HEK293T (cell line): Measurements from ENCODE around the gene RASA3.
A peak's percentile ranks its signal among the peaks of the same experiment; 100 is the strongest.

ENCODE experiments used
- CTCF ChIA-PET: fragments of 350-600 bp; formaldehyde crosslinking; extraction: SDS; loops from one replicate; lab custom pipeline; 2021; ENCODE audit warnings: antibody characterized with exemption, inconsistent platforms; lab: Yijun Ruan, JAX
- POLR2A ChIA-PET: fragments of 350-600 bp; formaldehyde crosslinking; extraction: SDS; loops from one replicate; lab custom pipeline; 2020; ENCODE audit warnings: antibody characterized with exemption, inconsistent platforms; lab: Yijun Ruan, JAX
- DNase-seq: peaks from one replicate; pipeline ENCODE4 v3.0.0; 2012; ENCODE audit warnings: mixed read lengths; ENCODE audit errors: extremely low spot score
- ARNT ChIP-seq: fragments of 450-650 bp; IDR thresholded peaks from 2 replicates; pipeline ENCODE4 v1.6.1; 2017; ENCODE audit warnings: mild to moderate bottlenecking
- BHLHE40 ChIP-seq: fragments of 450-650 bp; IDR thresholded peaks from 2 replicates; pipeline ENCODE4 v1.6.1; 2016; ENCODE audit warnings: mild to moderate bottlenecking, moderate library complexity, borderline replicate concordance
- CTBP1 ChIP-seq: fragments of 450-650 bp; IDR thresholded peaks from 2 replicates; pipeline ENCODE4 v1.6.1; 2016; ENCODE audit warnings: borderline replicate concordance
- ELF4 ChIP-seq: fragments of 450-650 bp; IDR thresholded peaks from 2 replicates; pipeline ENCODE4 v1.6.1; 2017; ENCODE audit warnings: antibody characterized with exemption
- FOXA1 ChIP-seq: fragments of 450-650 bp; IDR thresholded peaks from 2 replicates; pipeline ENCODE4 v1.6.1; 2016; ENCODE audit warnings: mild to moderate bottlenecking
- FOXK2 ChIP-seq: fragments of 450-650 bp; IDR thresholded peaks from 2 replicates; pipeline ENCODE4 v1.6.1; 2016; ENCODE audit warnings: mild to moderate bottlenecking
- FOXM1 ChIP-seq: fragments of 450-650 bp; IDR thresholded peaks from 2 replicates; pipeline ENCODE4 v1.6.1; 2017; ENCODE audit warnings: mild to moderate bottlenecking, borderline replicate concordance
- HDGF ChIP-seq: fragments of 450-650 bp; IDR thresholded peaks from 2 replicates; pipeline ENCODE4 v1.6.1; 2017; ENCODE audit warnings: antibody characterized with exemption, borderline replicate concordance
- L3MBTL2 ChIP-seq: fragments of 450-650 bp; conservative IDR thresholded peaks from 2 replicates; pipeline ENCODE4 v1.6.1; 2016; ENCODE audit warnings: mild to moderate bottlenecking
- LEF1 ChIP-seq: fragments of 450-650 bp; IDR thresholded peaks from 2 replicates; pipeline ENCODE4 v1.6.1; 2017; ENCODE audit warnings: mild to moderate bottlenecking, borderline replicate concordance
- NFRKB ChIP-seq: fragments of 450-650 bp; IDR thresholded peaks from 2 replicates; pipeline ENCODE4 v1.6.1; 2016; ENCODE audit warnings: mild to moderate bottlenecking, moderate library complexity
- SP1 ChIP-seq: fragments of 450-650 bp; IDR thresholded peaks from 2 replicates; pipeline ENCODE4 v1.6.1; 2017
- SUZ12 ChIP-seq: fragments of 450-650 bp; IDR thresholded peaks from 2 replicates; pipeline ENCODE4 v1.6.1; 2016; ENCODE audit warnings: mild to moderate bottlenecking
- TARDBP ChIP-seq: fragments of 450-650 bp; IDR thresholded peaks from 2 replicates; pipeline ENCODE4 v1.6.1; 2016
- ZNF384 ChIP-seq: fragments of 450-650 bp; IDR thresholded peaks from 2 replicates; pipeline ENCODE4 v1.6.1; 2016
- TF ChIP-seq, protein P1 (sequence below): fragments of 450-650 bp; IDR thresholded peaks from 2 replicates; pipeline ENCODE4 v1.6.1; 2016

Gene RASA3

DNA sequence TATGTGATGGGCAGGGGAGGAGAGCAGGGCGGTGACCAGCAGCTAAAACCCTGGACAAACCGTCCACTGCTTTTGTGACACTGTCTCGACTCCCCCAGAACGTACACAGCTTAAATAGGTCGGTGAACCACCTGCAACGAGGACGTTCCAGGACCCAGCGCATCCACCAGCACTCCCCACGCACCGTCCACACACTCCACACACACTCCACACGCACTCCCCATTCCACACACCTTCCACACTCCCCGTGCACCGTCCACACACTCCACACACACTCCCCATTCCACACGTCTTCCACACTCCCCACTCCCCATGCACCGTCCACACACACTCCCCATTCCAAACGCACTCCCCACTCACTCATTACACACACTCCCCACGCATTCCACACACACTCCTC lies 120.3 kb downstream of the RASA3 start:
- 0 out of 2 replicates have a peak, but pooled peaks have one; percentile 27 for TF ChIP-seq TARDBP
- no peak for TF ChIP-seq NFRKB
- no peak for TF ChIP-seq L3MBTL2
- no peak for TF ChIP-seq BHLHE40
- TF ChIP-seq ZNF384: no peak
- no peak for TF ChIP-seq ELF4
- ChIA-PET CTCF (no interaction called here), POLR2A (no interaction called here)
- DNase-seq: no peak

DNA sequence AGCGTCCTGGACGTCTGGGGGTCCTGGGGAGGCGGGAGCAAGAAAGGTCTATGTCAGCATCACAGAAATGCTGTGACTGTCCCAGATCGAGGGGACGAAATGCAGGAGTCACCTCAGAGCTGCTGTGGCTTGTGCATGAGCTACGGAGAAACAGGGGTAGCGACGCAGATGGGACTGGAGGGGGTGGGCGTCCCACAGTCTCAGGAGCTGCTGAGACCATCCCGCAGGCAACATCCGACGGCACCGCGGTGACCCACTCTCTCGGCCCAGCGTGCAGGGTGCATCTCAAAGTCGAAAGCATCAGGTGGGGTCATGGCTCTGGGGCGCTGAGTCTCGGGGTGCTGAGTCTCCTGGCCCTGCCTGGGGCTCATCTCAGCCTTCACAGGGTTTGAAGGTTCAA lies 121.2 kb downstream of the RASA3 start:
- no peak for DNase-seq
- ChIA-PET POLR2A (no interaction called here), CTCF (no interaction called here)
- TF ChIP-seq SP1: no peak

DNA sequence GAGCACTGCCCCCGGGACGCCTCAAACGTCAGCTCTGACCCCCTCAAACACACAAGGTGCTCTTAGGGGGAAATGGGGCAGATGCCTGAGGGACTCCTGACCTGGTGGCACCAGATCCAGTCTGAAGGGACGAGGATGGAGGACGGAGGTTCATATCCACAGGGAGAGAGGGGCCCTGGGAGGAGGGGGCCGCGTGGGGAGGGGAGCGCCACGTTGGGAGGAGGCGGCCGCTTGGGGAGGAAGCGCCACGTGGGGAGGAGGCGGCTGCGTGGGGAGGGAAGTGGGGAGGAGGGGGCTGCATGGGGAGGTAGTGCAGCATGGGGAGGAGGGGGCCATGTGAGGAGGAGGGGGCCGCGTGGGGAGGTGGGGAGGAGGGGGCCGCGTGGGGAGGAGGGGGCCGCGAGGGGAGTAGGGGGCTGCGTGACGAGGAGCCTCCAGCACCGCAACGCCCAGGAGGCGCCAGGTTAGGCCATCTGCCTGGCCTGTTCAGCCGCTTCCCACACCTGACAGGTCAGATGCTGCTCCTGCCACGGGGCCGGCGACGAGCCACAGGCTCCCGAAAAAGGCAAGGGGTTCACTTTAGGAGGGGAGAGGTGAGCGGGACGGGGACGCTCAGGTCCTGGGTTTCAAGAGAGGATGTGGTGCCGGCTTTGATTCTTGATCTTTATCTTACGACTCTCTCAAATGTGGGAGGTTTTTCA lies 121.9 kb downstream of the RASA3 start:
- CTCF ChIA-PET: no interaction called here
- POLR2A ChIA-PET: no interaction called here
- no peak for TF ChIP-seq SP1
- TF ChIP-seq BHLHE40: no peak
- no peak for TF ChIP-seq FOXA1
- TF ChIP-seq TARDBP: no peak
- no peak for TF ChIP-seq ZNF384
- TF ChIP-seq, protein P1, sequence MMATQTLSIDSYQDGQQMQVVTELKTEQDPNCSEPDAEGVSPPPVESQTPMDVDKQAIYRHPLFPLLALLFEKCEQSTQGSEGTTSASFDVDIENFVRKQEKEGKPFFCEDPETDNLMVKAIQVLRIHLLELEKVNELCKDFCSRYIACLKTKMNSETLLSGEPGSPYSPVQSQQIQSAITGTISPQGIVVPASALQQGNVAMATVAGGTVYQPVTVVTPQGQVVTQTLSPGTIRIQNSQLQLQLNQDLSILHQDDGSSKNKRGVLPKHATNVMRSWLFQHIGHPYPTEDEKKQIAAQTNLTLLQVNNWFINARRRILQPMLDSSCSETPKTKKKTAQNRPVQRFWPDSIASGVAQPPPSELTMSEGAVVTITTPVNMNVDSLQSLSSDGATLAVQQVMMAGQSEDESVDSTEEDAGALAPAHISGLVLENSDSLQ: no peak
- TF ChIP-seq FOXM1: no peak
- TF ChIP-seq CTBP1: no peak
- TF ChIP-seq LEF1: no peak
- TF ChIP-seq NFRKB: no peak
- TF ChIP-seq ELF4: no peak
- no peak for TF ChIP-seq L3MBTL2
- TF ChIP-seq HDGF: no peak
- no peak for TF ChIP-seq FOXK2
- TF ChIP-seq ARNT: no peak
- TF ChIP-seq SUZ12: no peak
- DNase-seq: no peak

DNA sequence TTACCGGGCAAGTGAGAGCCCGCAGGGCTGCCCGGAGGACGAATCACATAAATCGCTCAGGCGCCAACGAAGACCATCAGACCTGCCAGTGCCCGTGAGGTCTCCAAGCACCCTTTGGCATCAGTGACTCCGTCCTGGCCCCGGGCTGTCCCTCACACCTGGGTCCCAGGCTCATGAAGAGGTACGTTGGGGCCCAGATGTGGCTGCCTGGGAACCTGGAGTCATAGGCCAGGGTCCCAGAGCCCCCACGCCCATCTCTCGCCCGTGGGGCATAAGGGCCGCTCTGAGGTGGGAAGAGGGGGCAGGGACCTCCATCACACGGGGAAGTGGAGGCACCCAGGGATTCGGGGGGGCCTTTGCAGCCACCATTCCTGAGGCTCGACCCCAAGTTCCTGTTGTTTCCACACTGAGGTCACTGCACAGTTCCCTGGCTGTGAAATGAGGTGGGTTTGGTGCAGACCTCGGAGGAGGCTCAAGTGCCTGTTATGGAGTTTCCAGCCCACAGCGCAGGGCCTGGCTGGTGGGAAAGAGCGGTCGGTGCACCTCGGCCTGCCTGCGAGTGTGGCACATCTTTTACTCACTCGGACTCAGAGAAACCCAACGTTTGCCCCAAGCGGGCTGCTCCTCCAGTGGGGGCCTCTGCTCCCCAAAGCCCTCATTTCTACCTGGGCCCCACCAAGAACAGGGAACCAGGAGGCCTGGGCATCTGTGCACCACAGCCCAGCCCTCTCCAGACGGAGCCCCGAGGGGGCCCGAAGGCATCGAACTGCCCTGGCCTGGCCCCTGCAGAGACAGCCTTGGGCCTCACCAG lies 122.6 kb downstream of the RASA3 start:
- DNase-seq: no peak
- CTCF ChIA-PET: no interaction called here
- POLR2A ChIA-PET: no interaction called here
- TF ChIP-seq FOXK2 (no peak), L3MBTL2 (no peak), BHLHE40 (no peak), ZNF384 (no peak), ELF4 (no peak)
- TF ChIP-seq, protein P1: no peak

DNA sequence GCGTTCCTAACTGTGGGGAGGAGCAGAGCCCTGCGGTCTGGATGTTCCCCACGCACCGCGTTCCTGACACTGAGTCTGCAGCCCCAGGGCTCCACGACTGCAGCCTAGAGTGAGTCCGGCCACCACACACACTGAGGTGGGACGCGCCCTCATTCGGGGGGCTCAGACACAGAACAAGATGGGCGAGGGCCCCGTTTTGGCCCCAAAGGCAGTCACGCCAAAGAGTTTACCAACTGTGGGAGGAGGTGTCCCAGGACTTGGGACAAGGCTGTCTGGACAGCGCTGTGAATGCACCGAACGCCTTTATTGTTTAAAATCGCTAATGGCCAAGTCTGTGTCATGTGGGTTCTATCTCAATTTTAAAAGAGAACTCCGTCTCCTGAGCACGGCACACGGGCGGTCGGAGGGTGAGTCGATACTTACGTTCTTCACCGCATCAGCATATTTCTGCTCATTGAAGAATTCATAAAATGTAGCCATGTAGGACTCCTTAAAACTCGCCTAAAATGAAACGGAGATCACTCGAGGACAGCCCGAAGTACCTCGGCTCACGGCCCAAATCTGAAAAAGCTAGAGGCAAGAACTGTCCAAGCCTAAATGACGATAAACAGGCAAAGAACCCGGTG lies 123.3 kb downstream of the RASA3 start:
- ChIA-PET POLR2A (no interaction called here), CTCF (no interaction called here)
- no peak for TF ChIP-seq FOXA1
- TF ChIP-seq ARNT: no peak
- TF ChIP-seq HDGF: no peak
- no peak for TF ChIP-seq ZNF384
- TF ChIP-seq L3MBTL2: no peak
- no peak for TF ChIP-seq SP1
- TF ChIP-seq, protein P1: no peak
- no peak for TF ChIP-seq FOXM1
- TF ChIP-seq BHLHE40: no peak
- TF ChIP-seq CTBP1: no peak
- no peak for TF ChIP-seq NFRKB
- no peak for TF ChIP-seq LEF1
- no peak for TF ChIP-seq SUZ12
- no peak for TF ChIP-seq FOXK2
- no peak for TF ChIP-seq ELF4
- TF ChIP-seq TARDBP: no peak
- no peak for DNase-seq

DNA sequence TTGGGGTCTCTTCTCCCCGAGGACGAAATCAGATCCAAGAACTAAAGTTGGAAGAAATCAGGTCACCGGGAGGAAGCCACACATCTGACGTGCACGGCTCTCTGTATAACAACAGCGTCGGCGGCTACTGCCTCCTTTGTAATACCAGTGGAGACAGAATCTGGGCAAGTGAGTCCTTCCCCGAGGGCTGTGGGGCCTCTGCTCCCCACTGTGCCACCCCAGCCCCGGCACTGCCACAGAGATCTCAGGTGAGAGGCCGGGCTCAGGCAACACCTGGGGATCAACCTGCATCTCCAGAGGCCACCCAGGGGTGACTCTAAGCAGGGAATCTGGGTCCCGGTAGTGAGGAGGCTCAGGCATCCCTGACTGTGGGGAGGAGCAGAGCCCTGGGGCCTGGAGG lies 124.9 kb downstream of the RASA3 start:
- POLR2A ChIA-PET: no interaction called here
- no peak for DNase-seq
- CTCF ChIA-PET: no interaction called here
- TF ChIP-seq, protein P1: no peak
- TF ChIP-seq TARDBP (no peak), FOXM1 (no peak), FOXA1 (no peak), L3MBTL2 (no peak), BHLHE40 (no peak), FOXK2 (no peak), SP1 (no peak), HDGF (no peak), ELF4 (no peak)
